Activated CD4-positive, CD25-positive, alpha-beta regulatory T cell treated with anti-CD3 and anti-CD28 coated beads, Interleukin-2, amount 50 U/mL, for 16 hours (primary cell): Measurements from ENCODE around the gene PDE2A.

ENCODE experiments used
- DNase-seq: peaks from one replicate; pipeline ENCODE4 v3.0.0-alpha.2; 2020; ENCODE audit warnings: low read depth, low spot score

Gene PDE2A

GRCh38 chr11:72704783-72705265, 30.6 kb upstream of the PDE2A start:
- DNase-seq, result no peak

DNA sequence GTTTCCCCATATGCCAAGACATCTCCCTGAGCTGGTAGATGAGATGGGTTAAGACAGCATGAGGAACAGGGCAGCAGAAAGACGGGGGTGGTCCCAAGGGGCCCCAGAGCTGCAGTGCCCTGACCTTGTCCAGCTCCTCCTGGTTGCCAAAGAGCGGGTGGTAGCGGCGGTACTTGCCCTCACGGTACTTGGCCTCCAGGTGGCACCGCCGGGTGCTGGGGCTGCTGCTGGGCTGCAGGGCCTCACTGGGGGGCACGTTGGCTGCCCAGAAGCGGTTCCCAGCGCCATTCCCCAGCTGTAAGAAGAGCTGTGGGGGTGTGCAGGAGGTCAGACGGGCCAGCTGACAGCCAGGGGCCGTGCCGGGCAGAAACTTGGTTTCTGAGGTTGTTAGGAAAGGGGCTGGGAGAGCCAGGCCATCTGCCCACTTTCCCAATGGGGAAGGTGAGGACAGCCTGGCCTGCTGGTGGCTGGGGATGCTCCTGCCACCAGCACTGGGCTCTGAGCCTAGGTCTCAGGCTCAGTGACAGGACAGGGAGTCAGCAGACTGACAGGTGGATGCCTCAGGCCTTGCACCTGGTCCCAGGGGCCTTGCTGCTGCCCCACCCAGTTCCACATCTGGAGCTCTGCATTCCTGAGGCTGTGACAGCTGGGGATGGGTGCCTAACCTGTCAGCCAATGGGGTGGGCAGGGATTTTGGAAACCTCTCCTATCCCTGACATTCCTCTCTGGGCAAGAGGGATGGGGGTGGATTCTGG, 30.0 kb upstream of the PDE2A start:
- no peak for DNase-seq

GRCh38 chr11:72703267-72704008, 29.2 kb upstream of the PDE2A start:
- DNase-seq, result no peak

DNA sequence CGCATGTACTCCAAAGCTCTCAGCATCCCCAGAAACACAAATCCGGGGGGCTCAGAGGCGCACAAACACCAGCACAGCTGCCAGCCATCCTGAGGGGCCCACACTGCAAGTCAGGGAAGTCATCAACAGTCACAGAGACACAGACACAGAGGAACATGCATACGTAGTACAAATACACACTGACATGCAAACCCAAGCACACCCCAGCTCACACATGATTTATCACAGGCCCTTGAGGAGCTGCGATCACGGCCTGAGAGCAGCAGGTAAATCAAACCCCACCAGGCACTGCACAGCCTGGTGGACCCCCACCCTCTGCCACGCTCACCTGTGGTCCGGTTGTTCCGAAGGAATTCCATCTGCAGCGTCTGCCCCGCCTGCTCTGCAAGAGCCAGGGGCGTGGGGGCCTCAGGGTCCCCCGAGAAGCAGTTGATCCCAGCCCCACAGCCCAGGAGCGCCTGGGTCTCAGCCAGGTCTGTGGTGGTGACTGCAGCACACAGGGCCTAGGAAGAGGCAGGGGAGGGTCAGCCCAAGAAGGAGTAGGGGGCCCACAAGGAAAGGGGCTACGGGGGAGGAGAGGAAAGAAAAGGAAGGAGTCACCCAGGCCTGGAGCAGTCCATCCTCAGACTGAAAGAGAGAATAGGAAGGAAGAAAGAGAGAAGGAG, 28.5 kb upstream of the PDE2A start:
- no peak for DNase-seq

DNA sequence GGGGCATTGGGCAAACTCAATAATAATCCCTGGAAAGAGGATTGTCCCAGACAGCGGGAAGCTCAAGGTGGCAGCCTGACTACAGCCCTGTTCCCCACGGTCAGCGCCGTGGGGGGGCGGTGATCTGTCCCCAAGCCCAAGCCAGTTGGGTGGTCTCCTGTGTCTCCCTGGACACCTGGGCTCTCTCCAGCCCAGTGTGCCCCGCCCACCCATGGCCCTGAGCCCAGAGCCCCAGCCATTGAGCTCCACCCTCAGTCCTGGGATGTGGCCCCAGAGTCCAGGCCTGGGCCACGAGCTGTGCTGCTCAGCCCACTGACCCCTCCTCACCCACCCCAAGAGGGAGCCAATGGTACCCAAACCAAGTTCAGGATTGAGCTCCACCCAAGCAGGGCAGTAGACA, 27.9 kb upstream of the PDE2A start:
- no peak for DNase-seq

- DNase-seq, result no peak
These were observed 27.2 kb upstream of the PDE2A start for GRCh38 chr11:72701466-72701865.

GRCh38 chr11:72700146-72700545, 25.9 kb upstream of the PDE2A start:
- no peak for DNase-seq

DNA sequence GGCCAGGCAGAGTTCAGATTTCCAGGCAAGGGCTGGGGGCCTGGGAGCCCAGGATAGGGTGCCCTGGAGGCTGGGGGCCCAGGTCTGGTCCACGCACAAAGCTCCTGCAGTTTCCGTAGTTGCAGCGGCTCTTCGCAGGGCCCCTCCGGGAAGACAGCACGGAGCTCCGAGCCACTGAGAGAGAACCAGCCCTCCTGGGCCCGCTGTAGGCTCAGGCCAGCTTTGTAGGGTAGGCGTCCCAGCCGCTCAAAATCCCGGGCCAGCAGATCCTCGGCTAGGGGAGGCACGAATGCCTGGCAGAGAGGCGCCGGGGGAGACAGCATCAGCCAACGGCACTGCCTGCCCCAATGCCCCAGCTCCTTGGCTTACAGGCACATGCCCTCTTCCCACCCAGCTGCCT, 23.6 kb upstream of the PDE2A start:
- DNase-seq, result no peak

DNA sequence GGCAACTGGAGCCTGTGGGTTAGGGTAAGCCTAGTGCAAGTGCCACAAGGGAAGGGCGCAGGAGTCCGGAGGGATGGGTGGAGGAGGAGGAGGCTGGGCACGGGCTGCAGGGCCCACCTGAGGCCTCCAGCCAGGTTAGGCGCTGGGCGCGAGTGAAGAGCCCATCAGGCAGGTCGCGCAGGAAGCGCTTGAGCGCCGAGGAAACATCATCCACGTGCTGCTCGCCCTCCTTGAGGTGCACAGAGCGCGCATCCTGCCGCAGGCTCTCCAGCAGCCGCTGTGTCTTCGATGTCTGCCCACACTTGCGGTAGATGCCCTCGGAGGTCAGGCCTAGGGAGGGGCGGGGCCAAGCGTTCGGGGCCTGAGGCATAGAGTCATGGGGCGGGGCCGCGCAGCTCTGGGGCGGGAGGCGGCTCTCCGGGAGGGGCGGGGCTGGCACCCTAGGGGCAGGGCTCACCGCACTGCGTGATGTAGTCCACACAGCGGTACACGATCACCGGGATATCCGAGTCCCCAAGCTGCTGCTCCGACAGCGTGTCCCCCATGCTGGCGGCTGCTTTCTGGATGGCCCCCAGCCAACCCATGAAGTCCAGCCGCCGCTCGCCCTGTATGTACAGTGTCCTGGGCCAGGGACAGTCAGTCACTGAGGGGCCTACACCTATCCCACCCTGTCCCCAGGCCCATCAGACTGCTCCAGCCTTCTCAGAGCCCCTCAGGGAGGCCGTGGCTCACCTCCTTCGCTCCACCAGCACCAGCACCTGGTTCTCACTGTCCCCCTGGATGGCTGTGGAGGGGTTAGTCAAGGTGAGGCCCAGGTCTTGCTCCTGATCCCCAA, 22.9 kb upstream of the PDE2A start:
- no peak for DNase-seq

DNA sequence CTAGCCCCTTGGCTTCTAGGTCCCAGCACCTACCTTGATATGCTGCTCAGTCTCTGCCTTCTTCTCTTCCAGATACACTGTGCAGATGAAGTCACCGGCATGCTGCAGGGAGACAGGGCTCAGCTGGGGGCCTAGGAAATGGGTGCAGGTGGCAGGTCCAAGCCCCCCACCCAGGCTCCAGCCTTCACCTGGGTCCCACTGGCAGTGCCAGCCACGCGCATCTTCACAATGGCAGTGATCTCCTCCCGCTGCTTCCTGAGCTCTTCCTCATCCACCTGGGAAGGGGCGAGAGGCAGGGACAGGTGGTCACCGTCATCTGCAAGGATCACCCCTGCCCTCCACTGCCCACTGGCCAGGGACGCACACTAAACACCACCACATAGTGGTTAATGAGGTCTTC, 21.1 kb upstream of the PDE2A start:
- no peak for DNase-seq

DNA sequence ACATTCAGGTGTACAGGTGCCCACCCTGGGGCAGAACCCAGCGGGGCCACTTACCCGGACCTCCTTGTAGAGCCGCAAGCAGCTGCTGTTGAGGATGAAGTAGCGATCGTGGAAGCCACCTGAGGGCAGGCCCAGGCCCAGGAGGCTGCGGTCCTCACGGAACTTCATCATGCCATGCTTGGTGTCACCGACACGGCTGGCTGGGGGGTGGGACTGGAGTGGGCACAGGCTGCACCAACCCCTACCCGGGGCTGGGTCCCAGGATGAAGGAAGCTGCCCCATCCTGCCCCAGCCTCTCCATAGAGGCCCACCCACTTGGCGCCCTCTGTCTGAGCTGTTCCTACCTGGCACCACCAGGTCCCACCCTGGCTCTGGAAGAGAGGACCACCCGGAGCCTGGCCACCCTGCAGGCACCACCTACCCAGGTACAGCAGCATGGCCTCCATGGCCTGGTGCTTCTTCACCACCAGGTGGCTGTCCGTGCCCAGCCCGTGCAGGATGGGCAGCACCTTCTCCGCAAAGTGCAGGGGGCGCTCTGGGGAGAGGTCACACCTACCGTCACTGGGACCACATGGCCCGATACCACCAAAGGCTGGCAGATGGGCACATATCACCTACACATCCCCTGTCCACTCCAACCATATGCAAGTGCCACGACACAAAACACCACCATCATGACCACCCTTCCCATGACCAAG, 19.2 kb upstream of the PDE2A start:
- DNase-seq, result no peak

DNA sequence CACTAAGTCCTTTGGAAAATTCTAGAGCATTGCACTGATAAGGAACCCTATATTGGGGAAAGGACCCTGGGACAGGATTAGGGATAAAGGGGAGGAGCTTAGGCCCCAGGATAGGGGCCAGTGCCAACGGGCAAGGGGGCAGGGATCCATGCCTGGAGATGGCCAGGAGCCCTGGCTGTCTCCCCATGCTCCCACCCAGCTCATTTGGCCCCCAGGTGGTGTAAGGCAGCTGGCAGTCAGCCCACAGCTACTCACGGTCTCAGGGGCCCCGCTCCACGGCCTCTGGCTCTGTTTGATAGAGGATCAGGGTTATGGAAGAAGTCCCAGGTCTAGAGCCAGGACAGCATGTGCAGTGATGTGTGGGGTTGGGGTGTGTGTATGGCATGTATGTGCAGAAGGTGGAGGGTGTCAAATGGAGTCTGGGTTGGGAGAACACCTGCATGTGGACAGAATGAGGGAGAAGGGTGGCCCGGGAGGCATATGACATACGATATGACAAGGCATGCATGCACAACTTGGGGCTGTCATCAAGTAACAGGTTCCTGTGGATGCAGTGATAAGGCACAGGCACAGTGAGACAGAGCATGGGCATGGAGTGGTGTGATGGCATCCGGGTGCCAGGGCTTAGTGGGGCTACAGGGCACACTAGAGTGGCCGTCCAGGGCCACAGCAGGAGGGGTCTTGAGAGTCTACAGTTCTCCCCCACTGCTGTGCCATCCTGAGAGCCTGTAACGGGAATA, 18.4 kb upstream of the PDE2A start:
- DNase-seq, result no peak

DNA sequence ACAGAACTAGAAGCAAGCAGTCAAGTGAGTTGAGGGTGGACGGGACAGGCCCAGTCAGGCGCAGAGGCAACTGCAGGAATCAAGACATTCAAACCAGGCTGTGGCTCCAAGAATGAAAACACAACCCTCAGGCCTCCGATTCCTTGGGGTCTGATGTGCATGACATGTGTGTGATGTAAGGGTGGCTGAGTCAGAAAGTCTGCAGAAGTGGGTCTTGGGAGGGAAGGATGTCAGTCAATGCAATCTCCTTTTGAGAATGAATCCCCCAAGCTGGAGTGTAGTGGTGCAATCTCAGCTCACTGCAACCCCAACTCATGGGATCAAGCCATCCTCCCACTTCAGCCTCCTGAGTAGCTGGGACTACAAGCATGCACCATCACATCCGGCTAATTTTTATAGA, 15.9 kb upstream of the PDE2A start:
- no peak for DNase-seq

DNA sequence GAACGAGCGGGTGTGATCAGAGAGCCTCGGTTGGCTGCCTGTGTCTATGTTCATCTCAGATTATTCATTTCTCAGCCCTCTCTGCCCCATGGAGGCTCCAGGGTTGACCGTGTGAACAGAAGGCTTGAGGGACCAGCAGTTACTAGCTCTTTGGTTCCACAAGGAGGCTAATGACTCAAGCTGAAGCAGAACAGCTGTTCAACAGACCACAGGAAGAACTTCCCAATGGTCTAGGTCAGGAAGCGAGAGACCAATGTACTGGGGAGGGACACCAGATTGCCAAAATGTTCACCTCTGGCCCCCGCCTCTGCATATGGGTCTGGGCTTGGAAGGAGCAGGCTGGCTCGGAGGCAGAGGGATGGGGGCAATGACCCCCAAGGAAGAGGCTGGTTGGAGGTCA, 14.7 kb upstream of the PDE2A start:
- DNase-seq, result no peak

- no peak for DNase-seq
These were observed 14.3 kb upstream of the PDE2A start for GRCh38 chr11:72688486-72688885.

- DNase-seq, result no peak
These were observed 13.1 kb upstream of the PDE2A start for GRCh38 chr11:72687326-72687725.

DNA sequence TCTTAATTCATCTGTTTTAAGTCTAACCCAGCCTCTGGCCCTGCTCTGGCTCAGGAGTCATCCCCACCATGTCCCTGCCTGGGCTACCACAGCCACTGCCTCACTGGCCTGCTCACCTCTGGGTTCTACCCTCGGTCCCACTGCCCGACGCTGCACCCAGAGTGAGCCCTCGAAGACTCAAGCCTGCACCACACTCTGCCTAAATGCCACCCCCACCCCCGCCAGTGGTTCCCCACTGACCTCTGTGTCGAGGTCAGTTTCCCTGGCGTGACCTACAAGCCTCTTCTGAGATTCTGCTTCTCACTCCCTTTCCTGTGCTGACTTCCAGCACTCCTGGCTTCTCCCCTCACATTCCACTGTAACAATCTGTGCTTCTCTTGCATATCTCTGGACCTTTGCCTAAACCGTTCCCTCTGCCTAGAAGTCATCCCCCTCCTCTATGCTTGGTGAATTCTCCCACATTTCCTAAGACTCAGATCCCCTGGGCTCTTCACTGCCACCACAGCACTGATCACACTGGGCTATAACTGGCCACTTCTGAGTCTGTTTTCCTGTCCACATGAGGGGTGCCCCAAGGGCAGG, 12.5 kb upstream of the PDE2A start:
- DNase-seq, result no peak

DNA sequence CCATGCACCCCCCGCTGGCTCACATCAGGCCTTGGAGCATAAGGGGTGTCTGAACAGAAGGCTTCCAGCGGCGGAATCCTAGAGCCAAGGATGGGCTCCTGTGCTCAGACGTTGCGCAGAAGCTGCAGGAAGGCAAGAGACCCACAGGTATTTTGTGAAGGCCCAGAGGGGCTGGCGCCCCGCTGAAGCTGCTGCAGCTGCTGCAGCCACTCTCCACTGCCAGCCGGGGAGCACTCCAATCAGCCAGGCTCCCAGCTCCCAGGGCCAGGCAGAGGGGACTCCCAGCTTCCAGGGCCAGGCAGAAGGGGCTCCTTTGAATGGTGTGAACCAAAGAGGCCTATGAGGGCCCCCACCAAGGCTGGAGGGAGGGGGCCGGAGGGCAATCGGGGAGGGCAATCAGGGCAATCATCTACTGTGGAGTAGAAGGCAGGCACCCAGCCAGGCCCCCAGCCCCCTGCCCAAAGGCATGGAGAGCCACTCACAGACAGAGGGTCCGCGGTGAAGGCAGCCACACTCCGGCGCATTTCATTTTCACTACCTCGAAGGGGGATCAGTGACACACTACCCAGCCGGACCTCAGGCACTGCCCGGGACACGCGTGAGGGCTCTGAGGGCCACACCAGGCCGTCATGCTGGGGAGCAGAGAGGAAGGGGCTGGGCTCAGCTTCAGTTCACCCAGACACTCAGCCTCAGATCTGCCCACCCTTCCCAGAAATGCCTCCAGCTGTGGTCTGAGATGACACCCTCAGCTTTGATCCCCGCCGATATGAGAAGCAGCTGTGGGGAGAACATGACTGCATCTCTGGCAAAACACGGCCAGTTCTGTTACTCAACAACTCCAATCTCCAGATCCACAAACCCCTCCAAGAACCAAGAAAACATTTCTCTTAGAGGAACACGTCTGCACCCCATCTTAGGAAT, 11.6 kb upstream of the PDE2A start:
- DNase-seq, result no peak
